Stomach smooth muscle (tissue), 2 donors: Measurements from ENCODE around the gene SHFL.

Experiments
- H3K27ac ChIP-seq: one replicate; pipeline ENCODE4 v1.7.0; 2013; ENCODE audit warnings: mild to moderate bottlenecking, low read length, inconsistent platforms
- H3K27me3 ChIP-seq, 2 donors: one replicate each; pipeline ENCODE4 v1.7.0; 2013; ENCODE audit warnings: low read length in 2 of 2; ENCODE audit not compliant: insufficient read depth in 2 of 2, control insufficient read depth in 1 of 2
- H3K36me3 ChIP-seq, 2 donors: one replicate each; pipeline ENCODE4 v1.7.0; 2013; ENCODE audit warnings: low read length in 2 of 2; ENCODE audit not compliant: control insufficient read depth in 2 of 2, insufficient read depth in 2 of 2
- H3K4me1 ChIP-seq: one replicate; pipeline ENCODE4 v1.7.0; 2013; ENCODE audit warnings: low read length; ENCODE audit not compliant: control insufficient read depth, insufficient read depth
- H3K4me3 ChIP-seq, 2 donors: one replicate each; pipeline ENCODE4 v1.7.0; 2013; ENCODE audit warnings: low read length in 2 of 2
- H3K9ac ChIP-seq, 2 donors: one replicate each; pipeline ENCODE4 v1.7.0; 2013; ENCODE audit warnings: low read length in 2 of 2, mild to moderate bottlenecking in 1 of 2
- H3K9me3 ChIP-seq, 2 donors: one replicate each; pipeline ENCODE4 v1.7.0; 2013; ENCODE audit warnings: low read length in 2 of 2; ENCODE audit not compliant: control insufficient read depth in 2 of 2
- donor health status: healthy.
- donor health status: Pancreatic carcinoma.

SHFL gene

GRCh38 chr19:10087296-10088061, 1.4 kb downstream of the SHFL start:
- H3K27me3 ChIP-seq = no peaks in the 10 kb centered on the region
- peaks cover 5% of the 10 kb centered on the region for H3K4me1 ChIP-seq
- no peak overlapping the region for H3K9ac ChIP-seq
- H3K9me3 ChIP-seq = no peaks in the 10 kb centered on the region
- H3K36me3 ChIP-seq = peaks cover 13 to 14% of the 10 kb centered on the region in 2 donors
- H3K27ac ChIP-seq = peak overlapping the region; percentile 73
- H3K4me3 ChIP-seq = peak overlapping the region in 1 of 2 donors; percentile 88

- Histone ChIP-seq H3K4me1 (peaks cover 5% of the 10 kb centered on the region), H3K27ac (no peak overlapping the region), H3K27me3 (no peaks in the 10 kb centered on the region), H3K36me3 (peaks cover 14 to 16% of the 10 kb centered on the region in 2 donors), H3K9me3 (no peaks in the 10 kb centered on the region), H3K4me3 (no peak overlapping the region), H3K9ac (no peak overlapping the region)
Measured at GRCh38 chr19:10088949-10089554, 2.9 kb downstream of the SHFL start.

GRCh38 chr19:10089801-10090375, 3.8 kb downstream of the SHFL start:
- Histone ChIP-seq H3K27ac (no peak overlapping the region), H3K27me3 (no peaks in the 10 kb centered on the region), H3K4me3 (no peak overlapping the region), H3K9ac (no peak overlapping the region), H3K9me3 (no peaks in the 10 kb centered on the region), H3K36me3 (peaks cover 14 to 16% of the 10 kb centered on the region in 2 donors), H3K4me1 (peaks cover 5% of the 10 kb centered on the region)

GRCh38 chr19:10091370-10091687, 5.2 kb downstream of the SHFL start:
- Histone ChIP-seq H3K27ac (no peak overlapping the region), H3K36me3 (peaks cover 14 to 16% of the 10 kb centered on the region in 2 donors), H3K27me3 (no peaks in the 10 kb centered on the region), H3K9me3 (no peaks in the 10 kb centered on the region), H3K9ac (no peak overlapping the region), H3K4me1 (peaks cover 11% of the 10 kb centered on the region), H3K4me3 (no peak overlapping the region)

GRCh38 chr19:10091895-10092641, 6.0 kb downstream of the SHFL start:
- H3K27me3 ChIP-seq = no peaks in the 10 kb centered on the region
- no peak overlapping the region for H3K27ac ChIP-seq
- no peak overlapping the region for H3K4me3 ChIP-seq

DNA sequence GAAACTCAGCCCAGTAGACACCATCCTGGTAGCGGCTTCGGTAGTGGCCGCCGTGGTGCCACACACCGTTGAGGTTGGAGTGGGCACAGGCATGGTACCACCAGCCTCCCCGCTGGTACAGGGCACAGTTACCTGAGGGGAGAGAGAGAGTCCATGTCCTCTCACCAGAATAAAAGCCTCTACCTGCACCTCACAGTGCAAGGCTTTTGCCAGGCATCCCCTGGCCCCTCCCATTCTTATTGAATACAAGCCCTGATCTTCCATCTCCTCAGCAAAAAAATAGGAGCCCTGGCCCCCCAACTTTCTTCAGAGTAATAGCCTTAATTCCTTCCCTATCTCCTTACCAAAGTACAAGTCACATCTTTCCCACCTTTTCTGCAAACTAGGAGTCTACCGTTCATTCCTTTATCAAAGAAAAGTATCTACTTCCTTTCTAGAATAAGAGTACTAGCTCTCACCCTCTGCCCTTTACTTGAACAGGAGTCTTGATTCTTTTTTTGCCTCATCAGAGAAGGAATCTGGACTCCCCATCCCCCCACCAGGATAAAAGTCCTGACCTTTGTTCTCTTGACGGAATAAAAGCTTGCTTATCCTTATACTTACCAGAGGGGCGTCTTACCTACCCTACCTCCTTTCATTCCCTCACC, 6.7 kb downstream of the SHFL start:
- H3K27ac ChIP-seq = no peak overlapping the region
- H3K4me3 ChIP-seq = no peak overlapping the region
- H3K4me1 ChIP-seq = peaks cover 15% of the 10 kb centered on the region
- no peaks in the 10 kb centered on the region for H3K9me3 ChIP-seq
- no peak overlapping the region for H3K9ac ChIP-seq
- H3K27me3 ChIP-seq = no peaks in the 10 kb centered on the region
- peaks cover 14 to 16% of the 10 kb centered on the region in 2 donors for H3K36me3 ChIP-seq

More at GRCh38 chr19:10091895-10092641, 6.0 kb downstream of the SHFL start:
- Histone ChIP-seq H3K9ac (no peak overlapping the region), H3K9me3 (no peaks in the 10 kb centered on the region), H3K36me3 (peaks cover 14 to 16% of the 10 kb centered on the region in 2 donors), H3K4me1 (peaks cover 15% of the 10 kb centered on the region)

DNA sequence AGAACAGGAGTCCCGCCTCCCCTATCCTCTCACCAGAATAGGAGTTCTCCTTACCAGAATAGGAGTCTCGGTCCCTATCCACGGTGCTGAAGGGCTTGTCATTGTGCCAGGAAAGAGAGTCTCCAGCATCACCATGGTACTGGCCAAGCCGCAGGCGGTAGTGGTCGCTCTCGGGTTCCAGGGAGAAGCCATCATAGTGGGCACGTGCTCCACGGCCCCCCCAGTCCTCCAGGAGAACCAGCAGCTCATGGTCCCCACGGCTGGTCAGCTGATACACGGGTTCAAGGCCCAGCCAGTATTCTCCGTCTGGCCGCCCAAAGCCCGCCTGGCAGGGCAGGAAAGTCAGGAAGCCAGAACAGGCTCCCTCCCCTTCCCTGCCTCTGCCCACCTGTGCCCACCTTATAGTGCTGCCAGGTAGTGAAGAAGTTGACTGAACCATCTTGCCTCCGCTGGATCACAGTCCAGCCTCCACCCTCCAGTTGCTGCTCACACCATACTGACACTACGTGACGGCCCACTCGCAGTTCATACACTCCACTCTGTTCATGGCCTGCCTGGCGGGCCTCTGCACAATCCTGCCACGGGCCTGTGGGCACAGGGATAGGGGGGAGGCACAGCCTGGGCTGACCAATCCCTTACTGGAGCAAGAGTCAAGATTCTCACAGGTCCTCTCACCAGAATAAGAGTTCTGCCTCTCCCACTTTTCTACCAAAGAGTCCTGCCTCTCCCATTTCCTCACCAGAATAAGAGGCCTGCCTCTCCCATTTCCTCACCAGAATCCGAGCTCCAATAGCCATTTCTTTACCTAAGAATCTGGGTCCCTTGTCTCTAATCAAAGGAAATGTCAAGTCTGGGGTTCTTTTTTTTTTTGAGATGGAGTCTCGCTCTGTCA, 7.4 kb downstream of the SHFL start:
- Histone ChIP-seq H3K9ac (no peak overlapping the region), H3K4me3 (no peak overlapping the region), H3K36me3 (peaks cover 14 to 16% of the 10 kb centered on the region in 2 donors), H3K27ac (no peak overlapping the region), H3K27me3 (no peaks in the 10 kb centered on the region), H3K9me3 (no peaks in the 10 kb centered on the region), H3K4me1 (peaks cover 15% of the 10 kb centered on the region)

GRCh38 chr19:10095622-10095947, 9.5 kb downstream of the SHFL start:
- Histone ChIP-seq H3K9me3 (no peaks in the 10 kb centered on the region), H3K27me3 (no peaks in the 10 kb centered on the region), H3K9ac (peak overlapping the region in 1 of 2 donors; percentile 40), H3K36me3 (peaks cover 0 to 9% of the 10 kb centered on the region in 2 donors), H3K27ac (peak overlapping the region; percentile 66), H3K4me3 (peak overlapping the region; percentile 36 to 57), H3K4me1 (peaks cover 15% of the 10 kb centered on the region)

DNA sequence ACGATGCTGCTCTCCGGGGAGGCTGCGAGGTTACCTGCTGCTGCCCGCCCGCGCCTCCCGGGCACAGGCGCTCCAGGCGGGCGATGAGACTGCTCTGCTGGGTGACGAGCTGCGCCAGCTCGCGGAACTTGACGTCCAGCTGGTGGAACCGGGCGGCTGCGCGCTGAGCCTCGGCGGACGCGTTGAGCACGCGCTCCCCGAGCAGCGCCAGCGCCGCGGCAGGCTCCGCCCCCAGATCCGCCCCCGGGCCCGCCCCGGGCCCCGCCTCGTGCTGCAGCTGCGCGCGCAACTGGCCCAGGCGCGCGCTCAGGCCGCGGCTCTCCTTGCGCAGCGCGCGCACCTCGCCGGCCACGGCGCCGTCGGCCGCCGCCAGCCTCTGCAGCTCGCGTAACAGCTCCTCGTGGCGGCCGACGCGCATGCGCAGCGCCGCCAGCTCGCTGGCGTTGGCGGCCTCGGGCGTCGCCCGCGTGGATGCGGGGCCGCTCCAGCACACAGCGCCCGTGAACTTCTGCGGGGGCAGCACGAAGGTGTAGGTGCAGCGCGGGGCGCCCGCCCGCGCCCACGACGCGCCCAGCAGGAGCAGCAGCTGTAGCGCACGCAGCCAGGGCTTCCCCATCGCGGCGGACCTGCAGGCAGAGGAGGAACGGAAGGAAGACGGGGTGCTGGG, 10.0 kb downstream of the SHFL start:
- Histone ChIP-seq H3K36me3 (peaks cover 0 to 5% of the 10 kb centered on the region in 2 donors), H3K9ac (peak overlapping the region in 1 of 2 donors; percentile 67), H3K4me3 (peak overlapping the region; percentile 53 to 70), H3K9me3 (no peaks in the 10 kb centered on the region), H3K27ac (peak overlapping the region; percentile 66), H3K27me3 (no peaks in the 10 kb centered on the region), H3K4me1 (peaks cover 15% of the 10 kb centered on the region)
